Type B pancreatic cell (in vitro differentiated cells): ENCODE data around the gene USP10. TPM values are rescaled to one million over a fixed set of nuclear protein-coding genes. Genes with fewer than 3 reads are reported as not detected.

Source experiments
- DNase-seq: peaks from one replicate; pipeline ENCODE4 v3.0.0; 2021; ENCODE audit warnings: mixed read lengths; ENCODE audit not compliant: unreplicated experiment; ENCODE audit errors: extremely low spot score
- H3K27ac Mint-ChIP-seq: 2 replicates; pipeline ENCODE4 v1.8.0; 2021; ENCODE audit warnings: mild to moderate bottlenecking, mixed read lengths
- H3K27me3 Mint-ChIP-seq: 2 replicates; pipeline ENCODE4 v1.8.0; 2021; ENCODE audit warnings: mixed read lengths
- H3K36me3 Mint-ChIP-seq: 2 replicates; pipeline ENCODE4 v1.8.0; 2021; ENCODE audit warnings: mixed read lengths
- H3K4me1 Mint-ChIP-seq: one replicate; pipeline ENCODE4 v1.8.0; 2021; ENCODE audit warnings: mixed read lengths; ENCODE audit not compliant: unreplicated experiment
- H3K4me3 Mint-ChIP-seq: 2 replicates; pipeline ENCODE4 v1.8.0; 2021; ENCODE audit warnings: mild to moderate bottlenecking, mixed read lengths
- H3K9me3 Mint-ChIP-seq: 2 replicates; pipeline ENCODE4 v1.8.0; 2021; ENCODE audit warnings: mixed read lengths
- total RNA-seq: library from RNA; stranded (reverse); gene quantifications from 2 replicates; pipeline ENCODE4 v1.2.1, GENCODE V29; 2021; ENCODE audit warnings: low replicate concordance
- TF ChIP-seq, protein P1 (sequence below): fragments of 200-600 bp; sonication (generic); conservative IDR thresholded peaks from 2 replicates; pipeline ENCODE4 v1.5.0; 2021; ENCODE audit warnings: antibody characterized with exemption, mild to moderate bottlenecking

USP10 gene
- total RNA-seq, 1 donor from 2014 or later = 110 TPM

DNA sequence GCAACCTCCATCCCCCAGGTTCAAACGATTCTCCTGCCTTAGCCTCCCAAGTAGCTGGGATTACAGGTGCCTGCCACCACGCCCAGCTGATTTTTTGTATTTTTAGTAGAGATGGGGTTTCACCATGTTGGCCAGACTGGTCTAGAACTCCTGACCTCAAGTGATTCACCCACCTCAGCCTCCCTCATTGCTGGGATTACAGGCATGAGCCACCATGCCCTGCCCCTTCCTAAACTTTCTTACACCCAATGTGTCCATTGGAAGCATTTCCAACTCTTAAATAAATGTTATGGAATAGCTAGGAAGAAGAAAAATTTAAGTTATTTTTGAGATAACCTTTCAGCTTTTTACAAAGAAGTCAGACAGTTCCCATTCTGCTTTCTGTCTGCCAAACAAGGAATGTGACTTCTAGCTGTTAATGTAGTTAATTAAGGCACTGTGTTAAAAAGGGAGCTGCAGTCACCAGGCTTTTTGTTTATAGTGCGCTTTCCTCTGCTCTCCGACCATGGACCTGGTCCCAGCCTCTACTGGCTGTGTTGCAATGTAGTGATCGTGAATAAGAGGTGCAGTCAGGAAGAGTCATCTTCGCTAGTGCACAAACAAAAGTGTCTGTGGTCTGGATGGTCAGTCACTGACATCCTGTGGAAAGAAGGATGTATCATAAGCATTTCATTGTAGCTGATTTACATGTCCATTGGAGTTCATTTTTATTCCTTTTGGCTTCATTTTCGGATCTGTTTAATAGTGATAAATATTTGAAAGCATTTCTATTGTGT lies 39.7 kb downstream of the USP10 start:
- no peak for DNase-seq
- TF ChIP-seq, protein P1, sequence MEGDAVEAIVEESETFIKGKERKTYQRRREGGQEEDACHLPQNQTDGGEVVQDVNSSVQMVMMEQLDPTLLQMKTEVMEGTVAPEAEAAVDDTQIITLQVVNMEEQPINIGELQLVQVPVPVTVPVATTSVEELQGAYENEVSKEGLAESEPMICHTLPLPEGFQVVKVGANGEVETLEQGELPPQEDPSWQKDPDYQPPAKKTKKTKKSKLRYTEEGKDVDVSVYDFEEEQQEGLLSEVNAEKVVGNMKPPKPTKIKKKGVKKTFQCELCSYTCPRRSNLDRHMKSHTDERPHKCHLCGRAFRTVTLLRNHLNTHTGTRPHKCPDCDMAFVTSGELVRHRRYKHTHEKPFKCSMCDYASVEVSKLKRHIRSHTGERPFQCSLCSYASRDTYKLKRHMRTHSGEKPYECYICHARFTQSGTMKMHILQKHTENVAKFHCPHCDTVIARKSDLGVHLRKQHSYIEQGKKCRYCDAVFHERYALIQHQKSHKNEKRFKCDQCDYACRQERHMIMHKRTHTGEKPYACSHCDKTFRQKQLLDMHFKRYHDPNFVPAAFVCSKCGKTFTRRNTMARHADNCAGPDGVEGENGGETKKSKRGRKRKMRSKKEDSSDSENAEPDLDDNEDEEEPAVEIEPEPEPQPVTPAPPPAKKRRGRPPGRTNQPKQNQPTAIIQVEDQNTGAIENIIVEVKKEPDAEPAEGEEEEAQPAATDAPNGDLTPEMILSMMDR = no peak
- H3K27ac Mint-ChIP-seq = peak overlapping the region; percentile 17
- H3K4me1 Mint-ChIP-seq = peaks cover 64% of the 10 kb centered on the region
- H3K27me3 Mint-ChIP-seq = no peaks in the 10 kb centered on the region
- H3K9me3 Mint-ChIP-seq = no peaks in the 10 kb centered on the region
- H3K4me3 Mint-ChIP-seq = no peak overlapping the region
- H3K36me3 Mint-ChIP-seq = peaks cover 11% of the 10 kb centered on the region

DNA sequence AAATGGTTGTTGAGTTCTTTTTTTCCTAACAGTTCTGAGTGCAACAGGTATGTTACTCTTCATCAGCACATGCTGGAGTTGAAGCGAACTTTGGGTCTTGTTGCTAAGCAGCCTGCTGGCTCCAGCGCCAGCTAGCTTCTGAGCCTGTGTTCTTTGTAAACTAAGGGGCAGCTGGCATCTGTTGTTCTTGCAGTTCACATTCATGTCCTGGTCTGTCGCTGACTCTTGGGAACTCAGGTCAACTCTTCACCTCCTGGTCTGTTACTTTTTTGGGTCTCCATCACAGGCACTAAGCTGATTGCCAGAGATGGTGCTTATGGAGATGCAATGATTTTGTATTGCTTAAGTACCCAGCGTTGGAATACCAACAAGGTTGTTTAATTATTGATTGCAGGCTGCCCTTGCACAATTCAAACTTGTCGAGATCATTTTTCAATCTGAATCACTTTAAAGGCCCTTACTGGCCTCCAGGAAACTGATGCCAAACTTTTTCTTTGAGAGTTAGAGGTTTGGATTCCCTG lies 40.9 kb downstream of the USP10 start:
- H3K27ac Mint-ChIP-seq = peak overlapping the region; percentile 51
- H3K4me3 Mint-ChIP-seq = no peak overlapping the region
- peaks cover 61% of the 10 kb centered on the region for H3K4me1 Mint-ChIP-seq
- H3K36me3 Mint-ChIP-seq = peaks cover 14% of the 10 kb centered on the region
- DNase-seq = no peak
- TF ChIP-seq, protein P1 = no peak
- H3K9me3 Mint-ChIP-seq = no peaks in the 10 kb centered on the region
- no peaks in the 10 kb centered on the region for H3K27me3 Mint-ChIP-seq

DNA sequence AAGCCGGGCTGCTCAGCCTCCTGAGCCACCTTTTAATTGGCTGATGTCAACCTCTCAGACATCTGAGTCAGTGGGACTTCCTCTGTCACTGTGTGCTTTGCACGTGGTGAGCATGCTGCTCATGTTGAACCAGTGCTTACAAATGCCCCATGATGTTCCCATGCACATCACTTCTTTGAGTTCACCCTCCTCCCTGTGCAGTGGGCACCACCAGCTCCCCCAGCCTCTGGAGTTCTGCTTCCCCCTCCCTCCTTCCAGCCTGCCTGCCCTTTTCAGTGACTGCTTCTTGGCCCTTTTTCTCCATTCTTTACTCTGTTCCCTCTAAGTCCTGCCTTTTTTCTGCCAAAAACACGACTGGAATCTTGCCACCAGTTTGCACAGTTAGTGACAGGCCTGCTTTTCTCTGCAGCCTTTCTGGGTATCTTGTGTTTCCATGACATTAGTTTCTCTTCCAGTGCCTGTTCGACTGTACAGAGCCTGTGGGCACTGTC lies 41.6 kb downstream of the USP10 start:
- peaks cover 15% of the 10 kb centered on the region for H3K36me3 Mint-ChIP-seq
- H3K4me1 Mint-ChIP-seq = peaks cover 53% of the 10 kb centered on the region
- TF ChIP-seq, protein P1 = no peak
- H3K4me3 Mint-ChIP-seq = no peak overlapping the region
- peak overlapping the region; percentile 43 for H3K27ac Mint-ChIP-seq
- DNase-seq = no peak
- no peaks in the 10 kb centered on the region for H3K9me3 Mint-ChIP-seq
- no peaks in the 10 kb centered on the region for H3K27me3 Mint-ChIP-seq

DNA sequence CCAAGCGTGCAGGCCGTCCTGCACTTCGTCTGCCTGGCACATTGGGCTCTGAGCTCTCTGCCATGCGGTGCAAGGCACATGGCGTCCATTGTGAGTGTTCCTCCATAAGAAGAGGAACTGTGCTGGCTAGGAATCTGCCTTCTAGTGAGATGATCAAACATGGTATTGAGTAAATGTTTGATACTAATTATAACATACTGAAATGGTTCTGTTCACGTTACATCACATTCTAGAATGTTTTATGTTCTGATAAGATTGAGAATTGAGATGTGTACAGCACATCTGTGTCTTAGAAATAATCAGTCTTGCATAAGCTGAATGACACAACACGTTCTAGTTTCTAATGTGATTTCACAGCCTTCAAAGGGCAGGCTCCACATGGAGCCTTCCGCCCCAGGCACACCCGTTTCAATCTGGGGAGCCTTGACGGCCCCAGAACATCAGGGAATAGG lies 42.9 kb downstream of the USP10 start:
- Mint-ChIP-seq H3K27me3 (no peaks in the 10 kb centered on the region), H3K9me3 (no peaks in the 10 kb centered on the region), H3K36me3 (peaks cover 17% of the 10 kb centered on the region), H3K4me3 (no peak overlapping the region), H3K4me1 (peaks cover 50% of the 10 kb centered on the region), H3K27ac (peak overlapping the region; percentile 42)
- TF ChIP-seq, protein P1 = no peak
- DNase-seq = no peak

DNA sequence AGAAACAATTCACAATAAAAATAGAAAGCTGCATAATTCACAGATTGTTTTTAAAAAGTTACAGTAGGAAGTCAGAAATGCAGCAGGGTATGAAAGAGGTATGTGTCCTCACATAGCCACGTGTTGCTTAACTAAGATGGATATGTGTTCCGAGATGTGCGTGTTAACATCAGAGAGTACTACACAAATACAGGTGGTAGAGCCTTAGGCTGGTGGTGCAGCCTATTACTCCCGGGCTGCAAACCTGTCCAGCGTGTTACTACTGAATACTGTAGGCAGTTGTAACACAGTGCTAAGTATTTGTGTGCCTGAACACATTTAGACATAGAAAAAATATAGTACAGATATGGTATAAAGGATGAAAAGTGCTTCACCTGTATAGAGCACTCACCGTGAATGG lies 46.4 kb downstream of the USP10 start:
- Mint-ChIP-seq H3K36me3 (peaks cover 17% of the 10 kb centered on the region), H3K9me3 (no peaks in the 10 kb centered on the region), H3K27ac (peak overlapping the region; percentile 91), H3K4me3 (peak overlapping the region; percentile 55), H3K27me3 (no peaks in the 10 kb centered on the region), H3K4me1 (peaks cover 39% of the 10 kb centered on the region)
- TF ChIP-seq, protein P1 = no peak
- DNase-seq = no peak
